Gastrocnemius medialis (tissue), 4 donors: ENCODE measurements around the gene SDHA.
"Not testable (repeated sequence)": the region's sequence is repeated elsewhere in the genome, so short reads cannot be mapped to it uniquely, and the experiment has no call there.

Experiments
- POLR2A ChIP-seq, 2 donors: fragments of 450-650 bp; IDR thresholded peaks; one replicate each; pipeline ENCODE4 v1.6.1; 2017; ENCODE audit warnings: antibody characterized with exemption in 2 of 2, mild to moderate bottlenecking in 2 of 2, moderate library complexity in 2 of 2
- TF ChIP-seq, protein P1 (sequence below), 5 experiments: fragments of 450-650 bp in 3 of 5; fragments of 200-600 bp in 2 of 5; sonication (generic) in 2 of 5; IDR thresholded peaks in 4 of 5; conservative IDR thresholded peaks in 1 of 5; 1 replicate in 4 of 5; 2 replicates in 1 of 5; pipeline ENCODE4 v1.5.1; 2016 to 2019; ENCODE audit warnings: antibody characterized with exemption in 5 of 5, mild to moderate bottlenecking in 3 of 5, moderate library complexity in 3 of 5

DNA sequence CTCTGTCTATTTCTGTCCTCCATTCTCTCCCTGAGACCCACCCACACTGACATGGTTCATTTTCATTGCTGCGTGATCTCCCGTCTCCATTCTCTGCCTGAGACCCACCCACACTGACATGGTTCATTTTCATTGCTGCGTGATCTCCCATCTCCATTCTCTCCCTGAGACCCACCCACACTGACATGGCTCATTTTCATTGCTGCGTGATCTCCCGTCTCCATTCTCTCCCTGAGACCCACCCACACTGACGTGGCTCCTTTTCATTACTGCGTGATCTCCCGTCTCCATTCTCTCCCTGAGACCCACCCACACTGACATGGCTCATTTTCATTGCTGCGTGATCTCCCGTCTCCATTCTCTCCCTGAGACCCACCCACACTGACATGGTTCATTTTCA lies 73.2 kb downstream of the SDHA start:
- TF ChIP-seq, protein P1, sequence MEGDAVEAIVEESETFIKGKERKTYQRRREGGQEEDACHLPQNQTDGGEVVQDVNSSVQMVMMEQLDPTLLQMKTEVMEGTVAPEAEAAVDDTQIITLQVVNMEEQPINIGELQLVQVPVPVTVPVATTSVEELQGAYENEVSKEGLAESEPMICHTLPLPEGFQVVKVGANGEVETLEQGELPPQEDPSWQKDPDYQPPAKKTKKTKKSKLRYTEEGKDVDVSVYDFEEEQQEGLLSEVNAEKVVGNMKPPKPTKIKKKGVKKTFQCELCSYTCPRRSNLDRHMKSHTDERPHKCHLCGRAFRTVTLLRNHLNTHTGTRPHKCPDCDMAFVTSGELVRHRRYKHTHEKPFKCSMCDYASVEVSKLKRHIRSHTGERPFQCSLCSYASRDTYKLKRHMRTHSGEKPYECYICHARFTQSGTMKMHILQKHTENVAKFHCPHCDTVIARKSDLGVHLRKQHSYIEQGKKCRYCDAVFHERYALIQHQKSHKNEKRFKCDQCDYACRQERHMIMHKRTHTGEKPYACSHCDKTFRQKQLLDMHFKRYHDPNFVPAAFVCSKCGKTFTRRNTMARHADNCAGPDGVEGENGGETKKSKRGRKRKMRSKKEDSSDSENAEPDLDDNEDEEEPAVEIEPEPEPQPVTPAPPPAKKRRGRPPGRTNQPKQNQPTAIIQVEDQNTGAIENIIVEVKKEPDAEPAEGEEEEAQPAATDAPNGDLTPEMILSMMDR (IDR thresholded peaks at IDR 0.05 in 4 of 5, conservative IDR thresholded peaks at IDR 0.05 in 1 of 5): not testable (repeated sequence)
- not testable (repeated sequence) for TF ChIP-seq POLR2A (IDR thresholded peaks at IDR 0.05)
